Astrocyte of the spinal cord (primary cell): Measurements from ENCODE around the gene MAMDC4.

ENCODE experiments used
- DNase-seq: peaks from one replicate; pipeline ENCODE4 v3.0.0; 2011; ENCODE audit warnings: low read depth, low spot score
- H3K4me3 ChIP-seq: 2 replicates; pipeline ENCODE4 v1.5.1; 2011; ENCODE audit warnings: low read depth, mild to moderate bottlenecking, low read length, moderate library complexity
- CTCF ChIP-seq: IDR thresholded peaks from 2 replicates; pipeline ENCODE4 v1.5.1; 2012; ENCODE audit warnings: low read depth, mild to moderate bottlenecking, low read length, inconsistent platforms
- in situ Hi-C: cut with HindIII; loops from 2 replicates; pipeline ENCODE4 v1.10.0; 2017; ENCODE audit warnings: low sequenced_read_pairs

MAMDC4 gene

GRCh38 chr9:136898483-136899100 lies 46.4 kb downstream of the MAMDC4 start:
- no peak overlapping the region for H3K4me3 ChIP-seq
- in situ Hi-C loops: no loop called here
- no peak for TF ChIP-seq CTCF
- no peak for DNase-seq

GRCh38 chr9:136899196-136899595 lies 47.0 kb downstream of the MAMDC4 start:
- TF ChIP-seq CTCF: no peak
- no peak overlapping the region for H3K4me3 ChIP-seq
- in situ Hi-C loops: no loop called here
- DNase-seq: no peak

GRCh38 chr9:136900556-136900955 lies 48.4 kb downstream of the MAMDC4 start:
- in situ Hi-C loops: no loop called here
- no peak for TF ChIP-seq CTCF
- no peak for DNase-seq
- no peak overlapping the region for H3K4me3 ChIP-seq

GRCh38 chr9:136900988-136901515 lies 48.9 kb downstream of the MAMDC4 start:
- no peak for TF ChIP-seq CTCF
- no peak for DNase-seq
- in situ Hi-C loops: no loop called here
- no peak overlapping the region for H3K4me3 ChIP-seq

- peak; percentile 19 for DNase-seq
- no peak overlapping the region for H3K4me3 ChIP-seq
Measured at GRCh38 chr9:136901516-136902258, 49.5 kb downstream of the MAMDC4 start.

More at GRCh38 chr9:136901516-136902258, 49.5 kb downstream of the MAMDC4 start:
- in situ Hi-C loops: no loop called here
- no peak for TF ChIP-seq CTCF
